H1 (cell line): ENCODE measurements around the gene NDUFAF3. TPM values are rescaled to one million over a fixed set of nuclear protein-coding genes. Genes with fewer than 3 reads are reported as not detected.
A peak's percentile ranks its signal among the peaks of the same experiment; 100 is the strongest.

Source experiments
- ATF3 ChIP-seq: IDR thresholded peaks from 2 replicates; pipeline ENCODE4 v1.6.1; 2011; ENCODE audit warnings: low read depth, mild to moderate bottlenecking, low read length; ENCODE audit not compliant: insufficient read depth
- CTBP2 ChIP-seq: IDR thresholded peaks from 2 replicates; pipeline ENCODE4 v1.7.0; 2011; ENCODE audit warnings: borderline replicate concordance, mild to moderate bottlenecking, moderate library complexity, mixed read lengths, low read length; ENCODE audit not compliant: insufficient read depth, insufficient read length
- E2F6 ChIP-seq: IDR thresholded peaks from 2 replicates; pipeline ENCODE4 v1.6.1; 2012; ENCODE audit warnings: inconsistent platforms
- EGR1 ChIP-seq: IDR thresholded peaks from 2 replicates; pipeline ENCODE4 v1.6.1; 2011; ENCODE audit warnings: low read depth, low read length, borderline replicate concordance
- FOSL1 ChIP-seq: IDR thresholded peaks from 2 replicates; pipeline ENCODE4 v1.6.1; 2011; ENCODE audit warnings: mild to moderate bottlenecking, low read depth, low read length, moderate library complexity; ENCODE audit not compliant: insufficient read depth
- GTF2F1 ChIP-seq: IDR thresholded peaks from 2 replicates; pipeline ENCODE4 v1.6.1; 2012; ENCODE audit warnings: low read depth, low read length, improper control_type of control experiment, borderline replicate concordance
- MAX ChIP-seq: IDR thresholded peaks from 2 replicates; pipeline ENCODE4 v1.6.1; 2012; ENCODE audit warnings: inconsistent platforms
- NANOG ChIP-seq: IDR thresholded peaks from 2 replicates; pipeline ENCODE4 v1.6.1; 2011; ENCODE audit warnings: low read length, low read depth, mild to moderate bottlenecking, inconsistent platforms; ENCODE audit not compliant: insufficient read depth, poor library complexity, severe bottlenecking
- POLR2AphosphoS5 ChIP-seq: IDR thresholded peaks from 2 replicates; pipeline ENCODE4 v1.6.1; 2011; ENCODE audit warnings: low read depth, low read length
- RNF2 ChIP-seq: fragments of 200-900, 300-1000 bp; sonication (generic); IDR thresholded peaks from 2 replicates; pipeline ENCODE4 v1.7.1; 2016; ENCODE audit warnings: borderline replicate concordance, low read depth, mild to moderate bottlenecking, antibody characterized with exemption, low read length; ENCODE audit not compliant: poor library complexity, severe bottlenecking; ENCODE audit errors: missing control alignments
- SAP30 ChIP-seq: fragments of 300-600 bp; sonication (generic); IDR thresholded peaks from 2 replicates; pipeline ENCODE4 v1.7.1; 2012; ENCODE audit warnings: low read length, moderate library complexity, mild to moderate bottlenecking, inconsistent platforms; ENCODE audit not compliant: insufficient read depth, insufficient replicate concordance
- SIN3A ChIP-seq, 2 experiments: IDR thresholded peaks in 1 of 2; conservative IDR thresholded peaks in 1 of 2; 2 replicates each; pipeline ENCODE4 v1.6.1; 2011 to 2012; ENCODE audit warnings: low read length in 2 of 2, improper control_type of control experiment in 1 of 2, low read depth in 1 of 2, mild to moderate bottlenecking in 1 of 2
- SIRT6 ChIP-seq: IDR thresholded peaks from one replicate; pipeline ENCODE4 v1.7.1; 2012; ENCODE audit warnings: low read length, inconsistent platforms
- SIX5 ChIP-seq: IDR thresholded peaks from 2 replicates; pipeline ENCODE4 v1.6.1; 2011; ENCODE audit warnings: mild to moderate bottlenecking, low read depth, low read length
- SP2 ChIP-seq: IDR thresholded peaks from 2 replicates; pipeline ENCODE4 v1.6.1; 2012; ENCODE audit warnings: mild to moderate bottlenecking, low read length, inconsistent platforms
- SP4 ChIP-seq: IDR thresholded peaks from 2 replicates; pipeline ENCODE4 v1.6.1; 2012; ENCODE audit warnings: low read length, inconsistent platforms
- TAF1 ChIP-seq: IDR thresholded peaks from 2 replicates; pipeline ENCODE4 v1.6.1; 2011; ENCODE audit warnings: mild to moderate bottlenecking, low read depth, low read length
- TAF7 ChIP-seq: optimal IDR thresholded peaks from 2 replicates; pipeline ENCODE3; 2011; ENCODE audit warnings: low read depth, mild to moderate bottlenecking, inconsistent platforms, low read length, moderate library complexity, borderline replicate concordance
- TBP ChIP-seq: IDR thresholded peaks from 2 replicates; pipeline ENCODE4 v1.6.1; 2011; ENCODE audit warnings: low read depth, low read length, improper control_type of control experiment
- USF2 ChIP-seq: IDR thresholded peaks from 2 replicates; pipeline ENCODE4 v1.6.1; 2011; ENCODE audit warnings: low read length, improper control_type of control experiment
- YY1 ChIP-seq: IDR thresholded peaks from 2 replicates; pipeline ENCODE4 v1.6.1; 2011; ENCODE audit warnings: low read depth, mild to moderate bottlenecking, low read length
- polyA plus RNA-seq, 7 experiments: library from polyadenylated mRNA; depleted of rRNA in 3 of 7; stranded (reverse) in 5 of 7; unstranded in 2 of 7; fragments of >200 nt in 5 of 7; fragments of 200-250 nt in 2 of 7; gene quantifications; 1 replicate in 5 of 7; 2 replicates in 1 of 7; 4 replicates in 1 of 7; pipeline versions ENCODE4 v1.2.1 to v1.2.3, GENCODE V29; 2011 to 2013; ENCODE audit warnings: missing spikeins in 2 of 7, mixed read lengths in 2 of 7
- total RNA-seq: library from RNA; stranded (reverse); fragmentation: NEBNext Ultra II Directional; extraction: Animal tissue kit (Norgen Biotek cat#: 25700); gene quantifications from 2 replicates; pipeline ENCODE4 v1.2.1, GENCODE V29; 2021

Gene NDUFAF3
- total and polyA plus RNA-seq, 2 of the 8 experiments (the other 6 are each of a cell fraction or from before 2014, with no cell fraction given) = 27.8 to 45.5 TPM

- peak; percentile 74 for TF ChIP-seq CTBP2
- peak; percentile 70 for TF ChIP-seq TAF7
- peak; percentile 65 for TF ChIP-seq E2F6
- TF ChIP-seq YY1 = peak; percentile 65; the same call in 1 of the 2 replicates
- TF ChIP-seq SP4 = peak; percentile 91
- TF ChIP-seq GTF2F1 = peak; percentile 75; the same call in 1 of the 2 replicates
- TF ChIP-seq SIX5 = no peak
- TF ChIP-seq SAP30 = no peak
- TF ChIP-seq SP2 = peak; percentile 54; the same call in 1 of the 2 replicates
- TF ChIP-seq SIRT6 = no peak
- peak; percentile 83 for TF ChIP-seq MAX
- TF ChIP-seq TBP = peak; percentile 88
- TF ChIP-seq NANOG = peak; percentile 14
- TF ChIP-seq ATF3 = peak; percentile 91
- TF ChIP-seq FOSL1 = no peak
- peak; percentile 97 for TF ChIP-seq POLR2AphosphoS5
- no peak for TF ChIP-seq RNF2
- TF ChIP-seq EGR1 = peak; percentile 42; the same call in 1 of the 2 replicates
- peak in 1 of 2 experiments; percentile 51; a peak in 2 of 4 replicates for TF ChIP-seq SIN3A (conservative IDR thresholded peaks at IDR 0.05 in 1 of 2, IDR thresholded peaks at IDR 0.05 in 1 of 2; ENCODE audit: low read depth in 1 of 2, low read length in 2 of 2)
- peak; percentile 94 for TF ChIP-seq TAF1
- peak; percentile 95 for TF ChIP-seq USF2
Observed at GRCh38 chr3:49007068-49007770, 14.7 kb upstream of the NDUFAF3 start, which contains the start of gene WDR6 (continued).
